Stromal cell of bone marrow (primary cell): ENCODE data around the gene CCBE1.

ENCODE experiments used
- DNase-seq: peaks from one replicate; pipeline ENCODE4 v3.0.0-alpha.2; 2012; ENCODE audit warnings: low read depth

CCBE1 gene

DNA sequence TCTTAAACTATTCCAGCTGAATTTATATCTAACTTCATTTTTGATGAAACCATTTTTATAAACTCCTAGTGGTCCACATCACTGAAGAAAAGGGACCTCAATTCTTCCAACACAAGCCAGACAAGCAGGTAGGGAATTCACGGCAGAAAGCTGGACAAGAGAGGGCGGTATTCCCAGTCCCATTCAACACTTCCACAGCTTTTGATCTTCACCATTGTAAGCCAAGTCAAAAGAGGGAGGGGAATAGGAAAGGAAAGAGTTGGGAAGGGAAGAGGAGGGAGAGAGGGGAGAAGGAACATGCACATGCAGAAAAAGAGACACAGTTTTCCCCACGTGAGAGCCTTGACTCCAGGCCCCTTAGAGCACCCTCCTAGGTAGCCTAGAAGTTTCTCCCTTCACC lies 77.4 kb downstream of the CCBE1 start:
- no peak for DNase-seq

DNA sequence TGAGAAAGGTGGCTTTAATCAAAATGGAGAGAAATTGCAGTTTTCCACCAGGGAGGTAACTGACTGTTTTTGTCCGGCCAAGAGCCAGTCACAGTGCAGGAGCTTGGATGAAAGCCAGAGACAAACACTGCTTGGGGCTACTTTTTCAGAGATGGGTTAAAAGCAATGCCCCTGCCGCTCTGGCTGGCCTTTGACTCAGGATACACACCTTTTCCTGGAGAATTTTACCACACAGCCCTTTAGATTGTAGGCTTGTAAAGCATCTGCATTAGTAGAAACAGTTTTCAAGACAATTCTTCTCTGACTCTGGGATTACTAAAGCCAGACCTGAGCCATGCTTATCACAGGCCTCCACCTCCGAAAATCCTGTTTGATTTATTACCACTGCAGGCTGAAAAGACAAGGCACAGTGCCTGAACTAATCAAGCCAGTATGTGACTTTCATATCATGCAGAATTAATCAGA lies 79.7 kb downstream of the CCBE1 start:
- DNase-seq, result no peak

DNA sequence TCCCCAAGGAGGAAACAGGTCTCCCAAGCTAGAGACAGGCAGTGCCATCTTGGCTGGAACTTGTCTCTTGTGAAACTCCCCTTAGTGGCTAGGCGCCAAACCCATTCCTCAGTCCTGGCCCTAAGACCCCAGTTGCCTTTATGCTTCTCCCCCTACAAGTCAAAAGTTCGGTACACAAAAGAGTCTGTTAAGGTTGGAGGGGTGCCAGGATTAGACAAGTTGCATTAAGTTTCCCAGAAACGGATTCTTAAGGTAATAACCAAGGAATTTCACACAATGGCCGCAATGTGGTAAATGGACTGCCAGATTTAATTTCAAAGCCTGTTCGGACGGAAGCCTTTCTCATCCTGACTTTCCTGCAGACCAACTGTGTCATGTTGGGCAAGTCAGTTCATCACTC lies 80.7 kb downstream of the CCBE1 start:
- DNase-seq, result no peak

DNA sequence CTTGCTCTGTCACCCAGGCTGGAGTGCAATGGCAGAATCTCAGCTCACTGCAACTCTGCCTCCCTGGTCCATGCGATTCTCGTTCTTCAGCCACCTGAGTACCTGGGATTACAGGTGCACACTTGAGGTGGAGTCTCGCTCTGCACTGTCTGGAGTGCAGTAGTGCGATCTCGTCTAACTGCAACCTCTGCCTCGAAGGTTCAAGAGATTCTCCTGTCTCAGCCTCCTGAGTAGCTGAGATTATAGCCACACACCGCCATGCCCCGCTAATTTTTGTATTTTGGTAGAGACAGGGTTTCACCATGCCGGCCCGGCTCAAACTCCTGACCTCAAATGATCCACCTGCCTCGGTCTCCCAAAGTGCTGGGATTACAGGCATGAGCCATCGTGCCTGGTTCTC lies 83.3 kb downstream of the CCBE1 start:
- DNase-seq, result no peak

DNA sequence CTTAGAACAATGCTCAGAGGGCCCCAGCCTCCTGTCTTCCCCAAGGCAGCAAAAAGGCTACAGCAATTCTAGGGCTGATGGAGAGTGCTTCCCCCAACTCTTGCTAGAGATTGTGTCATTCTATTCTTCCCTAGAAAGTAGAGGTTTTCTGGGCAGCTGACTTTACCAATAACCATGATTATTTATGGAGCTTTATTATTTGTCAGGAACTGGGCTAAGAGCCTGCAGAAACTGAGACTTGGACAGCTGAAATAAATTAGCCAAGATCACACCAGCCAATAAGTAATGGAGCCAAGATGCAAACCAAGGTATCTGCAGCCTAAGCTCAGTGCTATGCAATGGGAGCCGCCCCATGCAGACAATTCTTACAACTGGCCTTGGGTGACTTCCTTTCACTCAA lies 84.8 kb downstream of the CCBE1 start:
- peak; percentile 81 for DNase-seq

DNA sequence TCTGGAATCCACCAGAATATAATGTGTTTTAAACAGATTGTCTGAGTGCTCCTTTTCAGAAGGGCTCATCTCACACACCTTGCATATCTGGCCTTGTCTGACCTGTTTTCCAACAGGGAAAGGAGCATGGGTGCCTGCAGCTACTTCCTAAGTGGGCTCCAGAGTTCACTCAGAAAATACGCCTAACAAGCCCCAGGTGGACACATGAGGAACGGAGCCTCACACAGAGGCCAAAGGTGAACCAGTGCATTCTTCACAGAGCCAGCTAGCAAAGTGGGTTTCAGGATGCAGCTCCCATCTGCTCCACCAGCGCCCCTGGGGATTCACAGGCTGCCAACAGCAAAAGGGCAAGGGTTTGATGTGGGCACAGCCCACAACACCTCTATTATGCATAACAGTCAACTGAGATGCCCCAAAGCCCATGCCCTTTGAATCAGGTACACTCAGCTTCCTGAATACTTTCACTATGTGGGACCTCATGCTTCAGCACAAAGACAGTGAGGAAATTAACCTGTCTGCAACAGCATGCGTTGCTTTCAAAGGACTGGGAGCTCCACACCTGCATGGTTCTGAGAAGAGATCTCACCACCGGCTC lies 86.6 kb downstream of the CCBE1 start:
- DNase-seq, result no peak

DNA sequence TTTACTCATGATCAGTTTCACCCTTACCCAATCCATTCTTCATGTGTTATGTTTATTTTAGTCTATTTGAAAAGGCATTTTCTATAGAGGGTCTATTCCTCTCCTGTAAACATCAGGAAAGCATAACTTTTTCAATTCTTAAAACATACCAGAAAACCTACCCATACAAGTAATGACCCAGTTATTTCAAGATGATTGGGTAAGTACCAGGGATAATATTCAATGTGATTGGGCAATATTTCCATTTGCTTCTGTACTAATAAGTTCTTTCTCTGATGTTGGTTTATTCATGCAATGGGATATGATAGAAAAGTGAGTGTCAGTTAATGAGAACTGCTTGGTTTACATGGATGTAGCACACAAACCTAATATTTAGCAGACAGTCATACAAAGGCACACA lies 87.6 kb downstream of the CCBE1 start:
- DNase-seq, result no peak

DNA sequence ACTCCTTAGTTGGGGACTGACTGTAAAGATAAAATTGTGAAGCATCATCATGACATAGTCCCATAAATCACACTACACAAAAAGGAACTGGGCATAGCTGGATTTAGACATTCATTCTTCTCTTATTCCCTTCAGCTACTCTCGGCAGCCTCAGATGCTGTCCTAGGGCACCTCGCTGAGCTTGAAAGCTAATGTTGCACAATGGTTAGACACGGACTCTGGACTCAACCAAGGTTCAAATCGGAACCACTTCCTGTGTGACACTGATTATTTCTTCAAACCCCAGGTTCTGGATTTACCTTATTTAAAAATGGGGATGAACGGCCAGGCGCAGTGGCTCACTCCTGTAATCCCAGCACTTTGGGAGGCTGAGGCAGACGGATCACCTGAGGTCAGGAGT lies 89.8 kb downstream of the CCBE1 start:
- DNase-seq, result no peak

DNA sequence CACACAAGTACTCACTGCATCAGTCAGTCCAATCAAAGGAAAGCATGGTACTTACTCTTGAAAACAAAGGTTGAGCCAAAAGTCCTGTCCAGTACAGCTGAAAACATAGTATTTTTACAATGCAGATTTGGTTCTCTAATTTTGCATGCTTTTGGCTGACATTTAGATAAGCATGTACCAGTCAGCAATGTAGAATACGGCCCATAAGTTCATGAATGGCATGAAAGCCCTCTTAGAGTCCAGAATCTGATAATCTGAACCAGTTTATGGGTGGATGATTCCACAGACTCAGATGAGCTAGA lies 90.2 kb downstream of the CCBE1 start:
- DNase-seq, result no peak

DNA sequence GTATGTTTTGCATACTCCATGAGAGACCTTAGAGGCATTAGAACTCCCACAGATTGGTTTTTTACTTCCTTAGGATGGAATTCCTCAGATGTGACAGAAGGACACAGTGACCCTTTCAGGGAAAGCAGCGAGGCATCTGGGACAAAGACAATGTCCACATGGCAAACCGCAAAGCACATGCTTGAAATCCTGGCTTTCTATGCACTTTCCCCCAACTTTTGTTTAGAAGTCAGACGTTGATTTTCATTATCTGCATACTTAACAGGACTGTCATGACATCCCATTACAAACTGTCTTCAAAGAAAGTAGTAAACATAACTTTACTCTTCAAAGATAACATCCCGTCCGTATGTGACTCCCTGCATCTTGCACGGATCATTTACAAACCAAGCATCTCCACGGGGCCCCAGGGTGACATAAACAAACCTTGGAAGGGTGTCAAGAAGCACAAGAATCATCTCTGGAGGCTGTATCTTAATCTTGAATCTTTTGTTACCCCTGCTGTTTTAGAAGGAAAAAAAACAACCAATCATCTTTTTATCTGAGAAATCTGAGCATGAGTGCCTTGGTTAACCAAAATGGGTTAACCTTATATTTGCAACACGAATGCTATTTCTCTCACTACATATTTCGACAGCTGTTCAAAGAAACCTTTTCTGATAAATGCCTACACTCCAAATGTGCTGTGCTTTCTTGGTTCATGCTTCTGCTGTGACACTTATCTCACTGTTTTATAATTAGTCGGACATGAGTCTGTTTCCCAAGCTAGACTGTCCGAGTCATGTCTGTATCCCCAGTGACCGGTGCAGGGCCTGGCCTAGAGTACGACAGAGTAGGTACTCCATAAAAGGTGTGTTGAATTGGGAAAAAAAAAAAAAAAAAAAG lies 90.8 kb downstream of the CCBE1 start:
- no peak for DNase-seq

DNA sequence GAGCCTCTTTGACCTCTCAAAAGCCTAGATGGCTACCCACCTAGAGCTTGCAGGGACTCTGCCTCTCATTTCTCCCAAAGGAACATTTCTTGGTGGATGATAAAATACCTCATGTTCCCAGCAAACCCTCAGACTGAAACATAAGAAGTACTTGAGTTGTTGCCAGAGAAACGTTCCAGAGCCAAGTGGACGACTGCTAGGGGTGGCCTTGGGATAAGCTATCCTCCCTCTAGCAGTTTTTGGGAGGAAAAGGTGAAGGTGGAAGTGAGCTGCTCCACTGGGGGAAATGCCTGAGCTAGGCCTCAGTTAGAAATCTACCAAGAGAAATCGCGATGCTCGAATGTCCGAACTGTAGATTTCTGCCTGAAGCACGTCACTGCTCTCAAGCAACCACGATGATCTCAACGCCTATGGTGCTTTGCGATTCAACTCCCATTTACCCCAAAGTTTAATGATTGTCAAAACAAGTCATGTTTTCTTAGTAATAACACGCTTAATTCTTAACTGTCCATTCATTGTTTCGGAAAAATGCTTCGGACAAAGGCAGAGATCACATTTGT lies 91.5 kb downstream of the CCBE1 start:
- peak; percentile 36 for DNase-seq

DNA sequence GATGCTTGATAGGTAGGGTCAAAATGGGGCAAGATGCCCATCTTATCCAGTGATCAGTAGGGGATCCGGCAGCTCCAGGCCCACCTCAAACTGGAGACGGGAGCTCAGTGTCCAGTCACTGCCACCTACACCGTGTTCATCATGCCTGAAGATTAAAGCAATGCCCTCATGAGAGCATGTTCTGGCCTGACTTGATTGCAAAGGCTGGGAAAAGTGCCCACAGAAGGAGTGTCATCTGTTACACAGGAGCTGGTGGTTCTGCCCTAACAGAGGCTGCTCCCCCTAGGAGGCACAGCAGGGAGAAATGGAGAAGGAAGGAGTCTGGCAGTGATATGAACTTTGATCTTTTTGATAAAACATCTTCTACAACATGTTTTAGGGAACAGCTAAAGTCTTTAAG lies 92.3 kb downstream of the CCBE1 start:
- DNase-seq, result no peak

DNA sequence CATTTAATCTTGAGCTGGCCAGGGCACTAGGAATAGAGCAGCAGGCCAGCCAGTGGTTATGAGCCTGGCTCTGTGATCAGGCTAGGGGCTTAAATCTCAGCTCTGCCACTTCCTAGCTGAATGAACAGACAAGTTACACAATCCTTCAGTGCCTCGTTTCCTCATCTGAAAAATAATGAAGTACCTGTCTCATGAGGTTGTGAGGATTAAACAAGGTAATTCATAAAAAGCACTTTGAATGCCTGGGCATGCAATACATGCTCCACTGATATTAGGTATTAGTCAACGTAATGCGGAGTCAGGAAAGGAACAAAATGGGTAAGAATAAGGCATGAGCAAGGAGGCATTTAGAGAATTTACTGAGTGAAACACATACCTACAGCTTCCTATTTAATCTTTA lies 100.2 kb downstream of the CCBE1 start:
- DNase-seq, result no peak

DNA sequence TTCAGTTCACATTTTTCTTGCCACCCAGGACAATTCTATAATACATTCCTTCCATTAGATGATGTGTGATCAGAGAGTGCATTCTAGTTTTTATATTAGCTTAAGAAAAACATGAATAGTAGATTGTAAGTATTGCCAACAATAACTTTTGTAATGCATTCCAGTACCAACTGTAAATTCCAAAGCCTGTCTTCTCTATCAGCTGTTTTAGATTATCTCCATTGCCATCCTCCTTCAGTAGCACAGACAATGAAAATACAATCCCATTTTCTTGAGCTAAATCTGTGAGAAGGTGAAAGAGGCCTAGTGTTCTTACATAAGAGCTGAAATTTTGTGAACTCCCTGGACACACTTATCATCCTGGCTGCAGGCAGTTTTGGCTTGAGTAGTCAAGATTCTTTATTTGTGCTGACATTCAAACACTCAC lies 103.9 kb downstream of the CCBE1 start:
- DNase-seq, result peak; percentile 54

DNA sequence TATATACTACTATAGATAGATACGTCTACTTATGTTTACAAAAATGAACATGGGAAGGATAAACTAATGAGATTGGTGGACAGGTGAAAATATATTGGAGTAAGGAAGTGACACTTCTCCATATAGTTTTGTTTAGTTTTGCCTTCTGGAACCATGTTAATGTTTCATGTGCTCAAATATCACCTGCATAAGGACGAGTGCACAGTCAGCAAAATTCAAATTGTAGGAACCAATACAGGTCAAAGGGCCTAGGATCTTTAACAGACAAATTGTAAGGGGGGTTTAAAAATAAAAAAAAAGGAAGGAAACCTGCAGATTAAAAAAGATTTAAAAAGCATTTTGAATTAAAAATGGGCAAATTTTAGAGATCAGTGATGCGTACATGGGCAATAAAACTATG lies 104.6 kb downstream of the CCBE1 start:
- DNase-seq, result no peak

DNA sequence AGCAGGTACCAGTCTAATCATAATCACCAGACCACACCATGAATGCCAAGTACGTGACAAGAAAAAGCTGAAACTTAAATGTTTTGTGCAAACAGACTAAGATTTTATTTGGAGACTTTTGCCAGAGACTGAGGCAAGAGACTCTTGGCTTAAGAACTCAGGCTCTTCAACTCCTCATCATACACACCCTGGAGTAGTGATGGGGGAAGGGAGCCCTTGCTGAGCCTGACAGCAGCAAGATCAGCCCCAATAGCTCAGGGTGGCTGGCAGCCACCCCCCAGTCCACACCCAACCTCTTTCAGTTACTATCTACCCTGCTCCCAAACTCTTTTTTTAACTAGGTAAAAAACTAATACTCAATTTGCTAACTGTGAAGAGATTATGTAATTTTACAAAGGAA lies 114.8 kb downstream of the CCBE1 start:
- DNase-seq, result no peak

DNA sequence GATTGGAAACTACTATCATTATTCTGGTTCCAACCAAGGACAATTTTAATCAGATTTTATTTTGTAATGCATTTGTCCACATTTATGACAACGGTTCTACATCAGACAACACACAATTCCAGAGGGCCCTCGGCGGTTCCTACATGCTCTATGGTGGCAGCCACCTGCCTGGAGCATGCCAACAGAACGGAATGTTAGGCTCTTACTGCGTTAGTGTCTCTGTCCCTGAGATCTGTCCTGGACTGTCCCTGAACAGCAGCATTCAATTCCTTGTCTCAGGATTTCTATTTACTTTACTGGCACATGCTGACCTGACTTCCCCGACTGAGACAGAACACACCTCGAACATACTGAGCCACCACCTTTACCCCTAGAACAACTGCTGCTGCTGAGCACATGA lies 117.7 kb downstream of the CCBE1 start:
- no peak for DNase-seq

DNA sequence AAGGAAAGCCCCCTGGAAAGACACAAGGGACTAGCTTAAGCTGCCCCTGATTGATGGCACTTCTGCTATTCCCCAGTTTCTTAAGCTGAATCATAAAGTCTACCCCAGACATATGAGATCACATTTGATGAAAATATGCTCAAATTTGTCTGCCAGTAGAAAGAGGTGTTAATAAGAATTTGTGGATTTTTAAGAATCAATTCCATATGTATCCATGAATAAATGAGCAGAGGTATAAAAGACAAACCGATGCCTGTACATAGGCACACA lies 119.9 kb downstream of the CCBE1 start:
- no peak for DNase-seq

DNA sequence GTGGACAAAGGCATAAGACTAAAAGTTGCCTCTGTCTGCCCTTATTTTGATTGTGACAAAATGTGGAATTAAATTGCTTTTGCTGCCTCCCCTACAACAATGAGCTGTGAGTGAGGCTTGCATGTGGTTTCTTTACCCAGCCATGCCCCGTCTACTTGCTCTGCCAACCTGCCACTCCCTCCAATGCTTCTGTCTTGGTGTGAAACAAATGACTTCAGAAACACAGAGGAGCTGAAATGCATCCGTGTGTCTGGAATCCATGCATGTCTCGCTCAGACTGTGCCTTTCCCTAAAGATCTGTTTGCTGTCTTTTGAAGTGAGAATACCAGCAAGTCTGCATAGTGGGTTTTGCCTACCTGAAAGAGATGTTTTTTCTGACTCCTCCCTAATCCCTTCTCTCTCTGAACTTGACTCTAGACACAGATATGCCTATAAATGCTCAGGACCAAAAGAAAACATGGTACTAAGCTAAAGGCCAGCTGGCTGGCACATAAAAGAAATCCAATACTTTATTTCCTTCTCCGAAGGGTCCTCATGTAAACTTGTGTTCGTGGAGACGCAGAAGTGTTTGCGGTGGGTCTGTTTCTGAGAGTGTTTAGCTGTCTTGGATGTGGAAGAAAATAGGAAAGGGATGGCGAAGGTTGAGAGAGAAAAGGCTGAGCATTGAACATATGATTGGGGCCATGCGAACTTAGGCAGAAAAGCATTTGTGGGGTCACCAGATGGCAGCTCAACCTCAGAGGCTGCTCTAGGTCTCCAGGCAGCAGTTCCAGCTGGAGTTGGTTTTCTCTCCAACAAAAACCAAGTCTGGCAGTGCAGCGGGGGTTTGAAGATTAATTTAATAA lies 120.5 kb downstream of the CCBE1 start:
- no peak for DNase-seq

DNA sequence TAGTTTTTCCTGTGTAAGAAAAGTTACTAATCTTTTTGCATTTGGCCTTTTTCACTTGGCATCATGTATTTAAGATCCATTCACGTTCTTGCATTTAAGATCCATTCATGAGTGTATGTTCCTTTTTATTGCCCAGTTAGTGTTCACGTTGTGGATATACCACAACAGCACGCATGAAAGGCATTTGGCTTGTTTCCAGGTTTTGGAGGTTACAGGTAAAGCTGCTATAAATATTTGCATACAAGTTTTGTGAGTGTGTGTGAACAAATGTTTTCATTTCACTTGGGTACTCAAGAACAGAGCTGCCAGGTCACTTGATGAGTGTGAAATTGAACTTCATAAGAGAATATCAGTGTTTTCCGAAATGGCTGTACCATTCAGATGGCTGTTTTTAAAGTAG lies 121.2 kb downstream of the CCBE1 start:
- no peak for DNase-seq

DNA sequence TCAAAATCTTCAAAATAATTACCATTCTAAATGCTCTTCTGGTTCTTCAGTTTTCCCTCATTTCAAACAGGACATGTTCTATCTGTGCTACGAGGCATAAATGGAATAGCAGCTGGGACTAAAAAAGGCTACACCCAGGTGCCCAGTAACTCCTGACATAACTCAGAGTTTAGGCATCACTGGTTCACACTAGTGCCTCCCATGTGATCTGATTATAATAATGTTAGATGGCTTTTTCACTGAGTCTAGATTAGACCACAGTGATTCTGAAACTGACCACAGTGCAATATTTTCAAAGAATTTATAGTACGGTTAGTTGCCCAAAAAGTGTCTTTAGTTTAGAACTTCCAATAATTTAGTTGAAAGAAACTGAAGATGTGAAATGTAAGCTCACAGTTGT lies 123.3 kb downstream of the CCBE1 start:
- no peak for DNase-seq

DNA sequence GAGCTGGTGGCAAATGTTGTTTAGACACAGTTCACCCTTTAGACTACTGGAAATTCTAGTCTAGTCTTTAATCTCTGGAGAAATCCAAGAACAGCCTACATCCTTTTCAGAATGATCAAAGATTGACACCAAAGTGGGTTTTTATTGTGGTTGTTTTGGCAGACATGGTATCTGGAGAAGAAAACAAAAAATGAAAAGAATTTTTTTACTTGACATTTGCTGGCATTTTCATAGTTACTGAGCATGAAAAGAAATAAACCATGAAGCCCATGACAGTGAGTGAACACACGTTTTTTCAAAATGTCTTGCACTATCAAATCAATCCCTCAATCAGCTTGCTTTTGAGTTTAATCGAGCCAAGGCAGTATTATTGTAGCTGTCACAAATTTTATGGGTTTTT lies 125.3 kb downstream of the CCBE1 start:
- DNase-seq, result no peak

DNA sequence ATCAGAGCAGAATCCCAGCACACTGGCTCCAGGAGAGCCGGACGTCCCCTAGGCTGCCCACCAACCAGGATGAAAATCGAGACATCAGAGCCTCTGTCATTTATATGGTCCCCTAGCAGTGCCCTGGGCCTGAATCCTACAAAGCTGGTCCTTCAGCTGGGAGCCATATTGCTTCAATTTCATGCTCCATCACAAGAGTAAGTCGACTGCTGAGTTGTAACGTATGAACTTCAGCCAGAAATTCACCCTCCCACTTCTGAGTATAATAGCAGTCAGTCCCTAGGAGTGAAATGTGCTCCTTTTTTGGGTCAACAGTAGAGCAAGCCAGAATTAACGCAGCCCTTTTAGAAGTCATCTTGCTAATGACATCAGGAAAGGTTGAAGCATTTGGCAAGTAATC lies 126.4 kb downstream of the CCBE1 start:
- no peak for DNase-seq
